GM21786 (cell line): ENCODE measurements around the gene ZNF726.
"Not testable (repeated sequence)": the region's sequence is repeated elsewhere in the genome, so short reads cannot be mapped to it uniquely, and the experiment has no call there.

Source experiments
- ATAC-seq: cut with Tn5 transposase; IDR thresholded peaks from one replicate; pipeline ENCODE4 v1.9.1; 2021; ENCODE audit not compliant: unreplicated experiment

ZNF726 gene

GRCh38 chr19:23937031-23937430 lies 22.3 kb downstream of the ZNF726 start:
- not testable (repeated sequence) for ATAC-seq

- no peak for ATAC-seq
These were observed 28.7 kb downstream of the ZNF726 start for GRCh38 chr19:23943411-23943810.

GRCh38 chr19:23946569-23946968 lies 31.9 kb downstream of the ZNF726 start:
- ATAC-seq, result no peak

GRCh38 chr19:23949611-23950010 lies 34.9 kb downstream of the ZNF726 start:
- ATAC-seq, result no peak

GRCh38 chr19:23956051-23956450 lies 41.4 kb downstream of the ZNF726 start:
- no peak for ATAC-seq

- no peak for ATAC-seq
These were observed 43.1 kb downstream of the ZNF726 start for GRCh38 chr19:23957660-23958281.

- ATAC-seq, result not testable (repeated sequence)
These were observed 48.7 kb downstream of the ZNF726 start for GRCh38 chr19:23963396-23963795.

- ATAC-seq, result not testable (repeated sequence)
These were observed 49.2 kb downstream of the ZNF726 start for GRCh38 chr19:23963881-23964280.

GRCh38 chr19:23964334-23964733 lies 49.6 kb downstream of the ZNF726 start:
- not testable (repeated sequence) for ATAC-seq

- ATAC-seq, result no peak
These were observed 54.9 kb downstream of the ZNF726 start for GRCh38 chr19:23969630-23970029.

GRCh38 chr19:23971598-23971997 lies 56.9 kb downstream of the ZNF726 start:
- no peak for ATAC-seq

- no peak for ATAC-seq
These were observed 57.5 kb downstream of the ZNF726 start for GRCh38 chr19:23972161-23972560.

GRCh38 chr19:23974941-23975340 lies 60.3 kb downstream of the ZNF726 start:
- ATAC-seq, result no peak

- not testable (repeated sequence) for ATAC-seq
These were observed 61.9 kb downstream of the ZNF726 start for GRCh38 chr19:23976631-23977030.

- not testable (repeated sequence) for ATAC-seq
These were observed 62.6 kb downstream of the ZNF726 start for GRCh38 chr19:23977256-23977655.

GRCh38 chr19:23978068-23978467 lies 63.4 kb downstream of the ZNF726 start:
- no peak for ATAC-seq

- no peak for ATAC-seq
These were observed 66.1 kb downstream of the ZNF726 start for GRCh38 chr19:23980805-23981204.

GRCh38 chr19:23981863-23982262 lies 67.2 kb downstream of the ZNF726 start:
- ATAC-seq, result no peak

GRCh38 chr19:23983406-23983805 lies 68.7 kb downstream of the ZNF726 start:
- no peak for ATAC-seq
